Astrocyte (in vitro differentiated cells and primary cell): Measurements from ENCODE around the gene PPM1A. TPM values are rescaled to one million over a fixed set of nuclear protein-coding genes. Genes with fewer than 3 reads are reported as not detected.

Experiments used
- DNase-seq: peaks from one replicate; pipeline ENCODE4 v3.0.0-alpha.2; 2010; ENCODE audit warnings: low read depth
- FAIRE-seq: peaks from 2 replicates; lab custom pipeline; 2011; peaks lifted over from hg19 to GRCh38; lab: Jason Lieb, UNC
- H2AFZ ChIP-seq: 2 replicates; pipeline ENCODE4 v1.6.0; 2012; ENCODE audit warnings: low read depth, low read length, inconsistent platforms
- H3K27ac ChIP-seq: 2 replicates; pipeline ENCODE4 v1.5.1; 2011; ENCODE audit warnings: low read depth, low read length, inconsistent platforms
- H3K27me3 ChIP-seq: 2 replicates; pipeline ENCODE4 v1.6.0; 2011; ENCODE audit warnings: low read length, inconsistent platforms; ENCODE audit not compliant: insufficient read depth
- H3K36me3 ChIP-seq: 2 replicates; pipeline ENCODE4 v1.5.1; 2011; ENCODE audit warnings: low read length, inconsistent platforms; ENCODE audit not compliant: insufficient read depth
- H3K4me1 ChIP-seq: 2 replicates; pipeline ENCODE4 v1.5.1; 2011; ENCODE audit warnings: low read length, inconsistent platforms; ENCODE audit not compliant: insufficient read depth
- H3K4me2 ChIP-seq: 2 replicates; pipeline ENCODE4 v1.6.0; 2012; ENCODE audit warnings: low read length, inconsistent platforms
- H3K4me3 ChIP-seq: 2 replicates; pipeline ENCODE4 v1.5.1; 2011; ENCODE audit warnings: low read depth, mild to moderate bottlenecking, low read length, inconsistent platforms; ENCODE audit not compliant: insufficient read depth
- H3K79me2 ChIP-seq: 2 replicates; pipeline ENCODE4 v1.6.0; 2012; ENCODE audit warnings: mild to moderate bottlenecking, low read length, inconsistent platforms; ENCODE audit not compliant: insufficient read depth
- H3K9ac ChIP-seq: 2 replicates; pipeline ENCODE4 v1.6.0; 2012; ENCODE audit warnings: mild to moderate bottlenecking, low read length, inconsistent platforms
- H3K9me3 ChIP-seq: 2 replicates; pipeline ENCODE4 v1.5.1; 2012; ENCODE audit warnings: low read depth, mild to moderate bottlenecking, low read length, inconsistent platforms; ENCODE audit not compliant: insufficient read depth
- H4K20me1 ChIP-seq: 2 replicates; pipeline ENCODE4 v1.6.0; 2012; ENCODE audit warnings: low read length, inconsistent platforms; ENCODE audit not compliant: insufficient read depth
- H3K27ac Mint-ChIP-seq: one replicate; pipeline ENCODE4 v1.8.0; 2021; ENCODE audit warnings: mild to moderate bottlenecking, mixed read lengths; ENCODE audit not compliant: unreplicated experiment
- H3K27me3 Mint-ChIP-seq: one replicate; pipeline ENCODE4 v1.8.0; 2021; ENCODE audit warnings: low read depth, mixed read lengths; ENCODE audit not compliant: unreplicated experiment
- H3K36me3 Mint-ChIP-seq: one replicate; pipeline ENCODE4 v1.8.0; 2021; ENCODE audit warnings: low read depth, mixed read lengths; ENCODE audit not compliant: unreplicated experiment
- H3K4me1 Mint-ChIP-seq: one replicate; pipeline ENCODE4 v1.8.0; 2021; ENCODE audit warnings: low read depth, mixed read lengths; ENCODE audit not compliant: unreplicated experiment
- H3K4me3 Mint-ChIP-seq: one replicate; pipeline ENCODE4 v1.8.0; 2021; ENCODE audit warnings: mild to moderate bottlenecking, moderate library complexity, mixed read lengths; ENCODE audit not compliant: unreplicated experiment
- H3K9me3 Mint-ChIP-seq: one replicate; pipeline ENCODE4 v1.8.0; 2021; ENCODE audit warnings: mild to moderate bottlenecking, mixed read lengths; ENCODE audit not compliant: unreplicated experiment
- EZH2 ChIP-seq: IDR thresholded peaks from 2 replicates; pipeline ENCODE4 v1.6.1; 2012; ENCODE audit warnings: mild to moderate bottlenecking, low read length, inconsistent platforms; ENCODE audit not compliant: insufficient read depth
- total RNA-seq: library from RNA; stranded (reverse); gene quantifications from 2 replicates; pipeline ENCODE4 v1.2.1, GENCODE V29; 2021
- TF ChIP-seq, protein P1 (sequence below): IDR thresholded peaks from 2 replicates; pipeline ENCODE4 v1.5.1; 2011; ENCODE audit warnings: low read depth, mild to moderate bottlenecking, inconsistent platforms, low read length, moderate library complexity; ENCODE audit not compliant: insufficient read depth

PPM1A gene
- total RNA-seq, 1 donor from 2014 or later = 50.3 TPM

DNA sequence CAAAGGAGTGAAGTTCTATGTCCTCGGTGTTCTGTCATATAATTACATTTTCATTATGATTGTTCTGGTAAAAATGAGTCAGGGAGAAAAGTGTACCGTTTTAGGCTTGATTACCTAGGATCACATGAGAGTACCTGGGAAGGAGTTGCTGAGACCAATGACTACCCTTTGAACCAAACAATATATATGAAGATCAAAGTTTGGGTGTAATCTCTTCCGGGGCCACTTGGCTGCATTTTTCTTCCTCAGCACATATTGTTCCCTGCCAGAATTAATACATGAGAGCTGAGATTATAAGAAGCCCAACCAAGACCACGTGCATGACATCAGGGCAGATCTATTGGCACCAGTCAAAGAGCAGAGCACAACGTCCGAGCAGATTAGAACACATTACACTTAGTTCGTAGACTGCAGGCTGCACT, 42.8 kb upstream of the PPM1A start:
- Histone ChIP-seq H3K36me3 (no peaks in the 10 kb centered on the region), H3K27ac (no peak overlapping the region), H3K4me3 (no peak overlapping the region), H2AFZ (no peak overlapping the region), H3K9ac (no peak overlapping the region), H3K9me3 (no peaks in the 10 kb centered on the region), H3K27me3 (no peaks in the 10 kb centered on the region), H4K20me1 (no peaks in the 10 kb centered on the region), H3K4me1 (no peaks in the 10 kb centered on the region), H3K4me2 (no peak overlapping the region), H3K79me2 (no peaks in the 10 kb centered on the region)
- Mint-ChIP-seq H3K4me3 (no peak overlapping the region), H3K27me3 (no peaks in the 10 kb centered on the region), H3K27ac (no peak overlapping the region), H3K9me3 (peaks cover 4% of the 10 kb centered on the region), H3K4me1 (peaks cover 6% of the 10 kb centered on the region), H3K36me3 (no peaks in the 10 kb centered on the region)
- no peak for FAIRE-seq
- TF ChIP-seq, protein P1, sequence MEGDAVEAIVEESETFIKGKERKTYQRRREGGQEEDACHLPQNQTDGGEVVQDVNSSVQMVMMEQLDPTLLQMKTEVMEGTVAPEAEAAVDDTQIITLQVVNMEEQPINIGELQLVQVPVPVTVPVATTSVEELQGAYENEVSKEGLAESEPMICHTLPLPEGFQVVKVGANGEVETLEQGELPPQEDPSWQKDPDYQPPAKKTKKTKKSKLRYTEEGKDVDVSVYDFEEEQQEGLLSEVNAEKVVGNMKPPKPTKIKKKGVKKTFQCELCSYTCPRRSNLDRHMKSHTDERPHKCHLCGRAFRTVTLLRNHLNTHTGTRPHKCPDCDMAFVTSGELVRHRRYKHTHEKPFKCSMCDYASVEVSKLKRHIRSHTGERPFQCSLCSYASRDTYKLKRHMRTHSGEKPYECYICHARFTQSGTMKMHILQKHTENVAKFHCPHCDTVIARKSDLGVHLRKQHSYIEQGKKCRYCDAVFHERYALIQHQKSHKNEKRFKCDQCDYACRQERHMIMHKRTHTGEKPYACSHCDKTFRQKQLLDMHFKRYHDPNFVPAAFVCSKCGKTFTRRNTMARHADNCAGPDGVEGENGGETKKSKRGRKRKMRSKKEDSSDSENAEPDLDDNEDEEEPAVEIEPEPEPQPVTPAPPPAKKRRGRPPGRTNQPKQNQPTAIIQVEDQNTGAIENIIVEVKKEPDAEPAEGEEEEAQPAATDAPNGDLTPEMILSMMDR = no peak
- TF ChIP-seq EZH2 = no peak
- no peak for DNase-seq

DNA sequence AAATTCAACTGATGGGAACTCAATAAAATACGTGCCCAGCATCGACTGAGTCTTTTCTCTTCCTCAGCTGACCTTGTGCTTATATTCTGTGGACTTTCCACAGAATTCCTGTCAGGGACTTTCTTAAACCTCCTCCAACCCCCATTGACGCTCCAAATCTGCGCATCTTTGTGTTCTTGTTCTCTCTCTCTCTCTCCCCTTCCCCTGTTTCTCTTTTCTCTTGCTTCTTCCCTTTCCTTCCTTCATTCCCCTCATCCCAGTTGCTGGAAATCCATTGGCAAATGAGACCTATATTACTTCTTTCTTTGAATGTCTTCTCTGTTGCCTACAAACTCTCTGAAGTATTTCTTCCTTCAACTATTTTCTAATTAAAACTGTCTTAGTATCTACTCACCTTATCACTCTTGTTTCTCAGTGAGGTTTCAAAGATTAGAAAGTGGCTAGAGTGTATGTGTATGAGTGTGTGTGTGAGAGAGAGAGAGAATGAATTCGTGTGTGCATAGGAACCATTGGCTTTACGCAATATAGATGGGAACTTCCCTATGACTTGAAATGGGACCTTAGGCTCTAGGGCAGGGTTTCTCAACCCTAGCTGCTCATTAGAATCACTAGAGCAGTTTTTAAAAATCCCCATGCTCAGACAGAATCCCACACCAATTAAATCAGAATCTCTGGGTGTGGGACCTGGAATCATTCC, 42.0 kb upstream of the PPM1A start:
- Mint-ChIP-seq H3K4me3 (no peak overlapping the region), H3K36me3 (no peaks in the 10 kb centered on the region), H3K4me1 (peaks cover 6% of the 10 kb centered on the region), H3K27ac (no peak overlapping the region), H3K27me3 (no peaks in the 10 kb centered on the region), H3K9me3 (peaks cover 4% of the 10 kb centered on the region)
- no peak for TF ChIP-seq EZH2
- TF ChIP-seq, protein P1 = no peak
- Histone ChIP-seq H3K4me3 (no peak overlapping the region), H3K9me3 (no peaks in the 10 kb centered on the region), H3K9ac (no peak overlapping the region), H3K36me3 (no peaks in the 10 kb centered on the region), H4K20me1 (no peaks in the 10 kb centered on the region), H3K27ac (no peak overlapping the region), H2AFZ (no peak overlapping the region), H3K4me2 (no peak overlapping the region), H3K27me3 (no peaks in the 10 kb centered on the region), H3K79me2 (no peaks in the 10 kb centered on the region), H3K4me1 (no peaks in the 10 kb centered on the region)
- DNase-seq (no peak), FAIRE-seq (no peak)

DNA sequence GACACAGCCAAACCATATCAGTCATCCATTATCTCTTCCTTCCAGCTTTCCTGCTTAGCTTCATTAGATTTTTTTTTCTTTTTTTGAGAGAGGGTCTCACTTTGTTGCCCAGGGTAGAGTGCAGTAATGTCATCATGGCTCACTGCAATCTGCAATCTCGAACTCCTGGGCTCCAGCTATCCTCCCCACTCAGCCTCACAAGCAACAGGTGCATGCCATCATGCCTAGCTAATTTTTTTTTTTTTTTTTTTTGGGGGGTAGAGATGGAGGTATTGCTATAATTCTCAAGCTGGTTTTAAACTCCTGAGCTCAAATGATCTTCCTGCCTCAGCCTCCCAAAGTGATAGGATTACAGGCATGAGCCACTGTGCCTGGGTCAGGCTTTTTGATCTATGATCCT, 38.3 kb upstream of the PPM1A start:
- FAIRE-seq = no peak
- no peaks in the 10 kb centered on the region for H4K20me1 ChIP-seq
- H3K36me3 ChIP-seq = no peaks in the 10 kb centered on the region

More for the DNA sequence above, 38.3 kb upstream of the PPM1A start:
- no peaks in the 10 kb centered on the region for H3K4me1 Mint-ChIP-seq
- no peak overlapping the region for H3K9ac ChIP-seq
- H3K27ac Mint-ChIP-seq = no peak overlapping the region
- peaks cover 2% of the 10 kb centered on the region for H3K27me3 Mint-ChIP-seq
- no peaks in the 10 kb centered on the region for H3K36me3 Mint-ChIP-seq
- H3K79me2 ChIP-seq = no peaks in the 10 kb centered on the region
- H3K27me3 ChIP-seq = peaks cover 4% of the 10 kb centered on the region
- no peaks in the 10 kb centered on the region for H3K9me3 ChIP-seq
- no peak overlapping the region for H2AFZ ChIP-seq
- TF ChIP-seq EZH2 = no peak
- TF ChIP-seq, protein P1 = no peak
- H3K9me3 Mint-ChIP-seq = peaks cover 4% of the 10 kb centered on the region
- H3K4me3 ChIP-seq = no peak overlapping the region
- H3K4me3 Mint-ChIP-seq = no peak overlapping the region
- DNase-seq = no peak
- no peaks in the 10 kb centered on the region for H3K4me1 ChIP-seq
- no peak overlapping the region for H3K4me2 ChIP-seq
- no peak overlapping the region for H3K27ac ChIP-seq
